MM.1S (cell line): ENCODE results near the gene SLC44A5.

Experiments
- EZH2 ChIP-seq: fragments of 300-600 bp; sonication (generic); optimal IDR thresholded peaks from 2 replicates; pipeline ENCODE3; 2017; ENCODE audit warnings: low read depth, mild to moderate bottlenecking, antibody characterized with exemption, low read length, mixed read lengths
- EZH2phosphoT487 ChIP-seq: fragments of 300-600 bp; sonication (generic); IDR thresholded peaks from 2 replicates; pipeline ENCODE4 v1.6.1; 2018; ENCODE audit warnings: antibody characterized with exemption, low read length
- TF ChIP-seq, protein P1 (sequence below): fragments of 300-600 bp; sonication (generic); IDR thresholded peaks from 2 replicates; pipeline ENCODE4 v1.5.1; 2016; ENCODE audit warnings: antibody characterized with exemption, low read length, mixed read lengths

DNA sequence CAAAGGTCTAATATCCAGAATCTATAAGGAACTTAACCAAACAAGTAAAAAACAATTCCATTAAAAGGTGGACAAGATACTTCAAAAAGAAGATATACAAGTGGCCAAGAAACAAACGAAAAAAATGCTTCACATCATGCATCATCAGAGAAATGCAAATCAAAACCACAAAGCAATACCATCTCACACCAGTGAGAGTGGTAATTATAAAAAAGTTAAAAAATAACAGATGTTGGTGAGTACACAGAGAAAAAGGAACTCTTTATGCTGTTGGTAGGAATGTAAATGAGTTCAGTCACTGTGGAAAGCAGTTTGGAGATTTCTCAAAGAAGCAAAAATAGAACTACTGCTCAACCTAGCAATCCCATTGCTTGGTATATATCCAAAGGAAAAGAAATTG lies 218.6 kb downstream of the SLC44A5 start:
- TF ChIP-seq, protein P1, sequence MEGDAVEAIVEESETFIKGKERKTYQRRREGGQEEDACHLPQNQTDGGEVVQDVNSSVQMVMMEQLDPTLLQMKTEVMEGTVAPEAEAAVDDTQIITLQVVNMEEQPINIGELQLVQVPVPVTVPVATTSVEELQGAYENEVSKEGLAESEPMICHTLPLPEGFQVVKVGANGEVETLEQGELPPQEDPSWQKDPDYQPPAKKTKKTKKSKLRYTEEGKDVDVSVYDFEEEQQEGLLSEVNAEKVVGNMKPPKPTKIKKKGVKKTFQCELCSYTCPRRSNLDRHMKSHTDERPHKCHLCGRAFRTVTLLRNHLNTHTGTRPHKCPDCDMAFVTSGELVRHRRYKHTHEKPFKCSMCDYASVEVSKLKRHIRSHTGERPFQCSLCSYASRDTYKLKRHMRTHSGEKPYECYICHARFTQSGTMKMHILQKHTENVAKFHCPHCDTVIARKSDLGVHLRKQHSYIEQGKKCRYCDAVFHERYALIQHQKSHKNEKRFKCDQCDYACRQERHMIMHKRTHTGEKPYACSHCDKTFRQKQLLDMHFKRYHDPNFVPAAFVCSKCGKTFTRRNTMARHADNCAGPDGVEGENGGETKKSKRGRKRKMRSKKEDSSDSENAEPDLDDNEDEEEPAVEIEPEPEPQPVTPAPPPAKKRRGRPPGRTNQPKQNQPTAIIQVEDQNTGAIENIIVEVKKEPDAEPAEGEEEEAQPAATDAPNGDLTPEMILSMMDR = no peak
- no peak for TF ChIP-seq EZH2
- TF ChIP-seq EZH2phosphoT487 = no peak
